ENCODE results near the gene N4BP3.
"Not testable (repeated sequence)": the region's sequence is repeated elsewhere in the genome, so short reads cannot be mapped to it uniquely, and the experiment has no call there.

N4BP3 gene

GRCh38 chr5:178083922-178084321 is 29.4 kb upstream of the N4BP3 start:
- Mint-ChIP-seq H3K27me3 (peaks cover 5% of the 10 kb centered on the region), H3K4me3 (no peak overlapping the region), H3K9me3 (no peaks in the 10 kb centered on the region), H3K27ac (no peak overlapping the region), H3K36me3 (ENCODE audit: low read depth) (no peaks in the 10 kb centered on the region), H3K4me1 (ENCODE audit: low read depth) (no peaks in the 10 kb centered on the region)

DNA sequence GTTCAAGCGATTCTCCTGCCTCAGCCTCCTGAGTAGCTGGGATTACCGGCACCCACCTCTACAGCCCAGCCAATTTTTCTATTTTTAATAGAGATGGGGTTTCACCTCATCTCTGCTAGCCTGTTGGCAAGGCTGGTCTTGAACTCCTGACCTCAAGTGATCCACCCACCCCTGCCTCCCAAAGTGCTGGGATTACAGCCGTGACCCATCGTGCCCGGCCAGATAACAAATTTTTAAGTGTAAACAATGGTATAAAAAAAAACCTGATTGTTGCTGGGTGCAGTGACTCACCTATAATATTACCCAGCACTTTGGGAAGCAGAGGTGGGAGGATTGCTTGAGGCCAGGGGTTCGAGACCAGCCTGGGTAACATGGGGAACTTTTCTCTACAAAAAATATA is 28.0 kb upstream of the N4BP3 start:
- Mint-ChIP-seq H3K9me3 (no peaks in the 10 kb centered on the region), H3K27me3 (peaks cover 5% of the 10 kb centered on the region), H3K27ac (no peak overlapping the region), H3K4me3 (no peak overlapping the region), H3K36me3 (ENCODE audit: low read depth) (no peaks in the 10 kb centered on the region), H3K4me1 (ENCODE audit: low read depth) (no peaks in the 10 kb centered on the region)

GRCh38 chr5:178086266-178086665 is 27.1 kb upstream of the N4BP3 start:
- H3K27me3 Mint-ChIP-seq = peaks cover 5% of the 10 kb centered on the region
- no peak overlapping the region for H3K27ac Mint-ChIP-seq
- no peaks in the 10 kb centered on the region for H3K9me3 Mint-ChIP-seq
- no peaks in the 10 kb centered on the region for H3K36me3 Mint-ChIP-seq (ENCODE audit: low read depth)
- no peak overlapping the region for H3K4me3 Mint-ChIP-seq
- H3K4me1 Mint-ChIP-seq (ENCODE audit: low read depth) = no peaks in the 10 kb centered on the region

DNA sequence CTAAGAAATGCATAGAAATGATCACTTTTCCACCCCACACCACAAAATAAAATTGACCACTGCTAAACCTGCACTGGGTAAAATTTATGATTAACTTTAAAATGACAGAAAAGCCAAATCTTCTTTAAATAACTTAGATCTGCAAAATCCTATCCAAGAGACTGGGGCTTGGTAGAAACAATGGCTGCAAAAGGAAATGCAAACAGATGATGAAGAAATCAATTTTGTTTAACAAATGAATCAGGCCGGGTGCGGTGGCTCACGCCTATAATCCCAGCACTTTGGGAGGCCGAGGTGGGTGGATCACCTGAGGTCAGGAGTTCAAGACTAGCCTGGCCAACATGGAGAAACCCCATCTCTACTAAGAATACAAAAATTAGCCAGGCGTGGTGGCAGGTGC is 26.1 kb upstream of the N4BP3 start:
- not testable (repeated sequence) for H3K4me3 Mint-ChIP-seq; H3K27ac Mint-ChIP-seq; H3K9me3 Mint-ChIP-seq; H3K27me3 Mint-ChIP-seq; H3K36me3 Mint-ChIP-seq (ENCODE audit: low read depth); H3K4me1 Mint-ChIP-seq (ENCODE audit: low read depth)

DNA sequence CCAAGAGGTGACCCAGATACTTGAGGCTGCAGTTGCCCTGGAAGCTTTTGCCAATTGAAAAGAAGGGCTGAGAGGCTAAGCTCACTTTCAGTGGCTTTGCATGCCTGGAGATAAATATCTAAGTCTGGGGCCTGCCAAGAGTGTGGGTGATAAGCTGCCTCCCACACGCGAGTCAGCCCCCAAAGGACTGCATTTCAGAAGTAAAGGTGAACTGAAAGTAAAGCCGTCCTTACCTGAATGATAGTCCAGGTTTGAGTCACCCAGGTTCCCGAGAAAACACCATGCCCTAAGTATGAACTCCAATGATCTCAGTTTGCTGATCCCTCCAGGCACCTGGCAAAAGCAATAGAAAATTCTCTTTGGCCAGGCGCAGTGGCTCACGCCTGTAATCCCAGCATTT is 22.5 kb upstream of the N4BP3 start:
- Mint-ChIP-seq H3K36me3 (ENCODE audit: low read depth) (no peaks in the 10 kb centered on the region), H3K4me3 (no peak overlapping the region), H3K4me1 (ENCODE audit: low read depth) (peaks cover 19% of the 10 kb centered on the region), H3K27me3 (no peaks in the 10 kb centered on the region), H3K27ac (no peak overlapping the region), H3K9me3 (no peaks in the 10 kb centered on the region)

DNA sequence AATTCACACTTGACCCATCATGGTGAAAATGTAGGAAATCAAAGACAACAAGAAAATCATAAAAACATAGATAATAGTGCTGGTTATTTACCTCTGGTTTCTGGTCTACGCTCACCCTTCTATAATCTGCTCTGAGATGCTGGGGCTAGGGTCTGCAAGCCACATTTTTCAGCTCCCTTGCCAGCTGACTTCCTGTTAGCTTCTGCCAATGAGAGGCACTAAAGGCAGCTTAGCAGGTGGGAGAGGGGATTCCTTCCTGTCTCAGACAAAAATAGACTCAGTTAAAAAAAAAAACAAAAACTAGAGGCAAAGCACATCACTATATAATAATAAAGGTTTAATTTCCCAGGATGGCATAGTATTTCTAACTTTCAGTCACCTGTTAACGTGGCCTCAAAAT is 20.2 kb upstream of the N4BP3 start:
- no peaks in the 10 kb centered on the region for H3K36me3 Mint-ChIP-seq (ENCODE audit: low read depth)
- H3K27me3 Mint-ChIP-seq = no peaks in the 10 kb centered on the region
- no peak overlapping the region for H3K27ac Mint-ChIP-seq
- peaks cover 19% of the 10 kb centered on the region for H3K4me1 Mint-ChIP-seq (ENCODE audit: low read depth)
- no peak overlapping the region for H3K4me3 Mint-ChIP-seq
- no peaks in the 10 kb centered on the region for H3K9me3 Mint-ChIP-seq

DNA sequence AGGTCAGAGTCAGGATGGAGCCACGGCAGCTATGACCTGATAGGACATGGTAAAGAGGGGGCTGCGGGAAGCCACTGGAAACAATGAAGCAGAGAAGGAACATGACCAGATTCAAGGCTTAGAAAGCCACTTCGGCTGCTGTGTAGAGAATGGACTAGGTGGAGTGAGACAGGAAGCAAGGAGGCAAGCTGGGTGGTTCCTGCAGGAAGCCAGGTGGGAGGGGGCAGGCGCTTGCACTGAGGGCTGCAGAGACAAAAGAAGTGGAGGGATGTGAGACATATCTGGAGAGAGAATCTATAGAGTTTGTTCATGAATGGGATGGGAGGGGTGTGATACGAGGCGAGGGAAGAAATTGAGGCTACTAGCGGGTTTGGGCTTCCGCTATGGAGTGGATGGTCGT is 19.0 kb upstream of the N4BP3 start:
- peaks cover 19% of the 10 kb centered on the region for H3K4me1 Mint-ChIP-seq (ENCODE audit: low read depth)
- H3K27me3 Mint-ChIP-seq = no peaks in the 10 kb centered on the region
- no peak overlapping the region for H3K4me3 Mint-ChIP-seq
- H3K36me3 Mint-ChIP-seq (ENCODE audit: low read depth) = no peaks in the 10 kb centered on the region
- no peak overlapping the region for H3K27ac Mint-ChIP-seq
- no peaks in the 10 kb centered on the region for H3K9me3 Mint-ChIP-seq

DNA sequence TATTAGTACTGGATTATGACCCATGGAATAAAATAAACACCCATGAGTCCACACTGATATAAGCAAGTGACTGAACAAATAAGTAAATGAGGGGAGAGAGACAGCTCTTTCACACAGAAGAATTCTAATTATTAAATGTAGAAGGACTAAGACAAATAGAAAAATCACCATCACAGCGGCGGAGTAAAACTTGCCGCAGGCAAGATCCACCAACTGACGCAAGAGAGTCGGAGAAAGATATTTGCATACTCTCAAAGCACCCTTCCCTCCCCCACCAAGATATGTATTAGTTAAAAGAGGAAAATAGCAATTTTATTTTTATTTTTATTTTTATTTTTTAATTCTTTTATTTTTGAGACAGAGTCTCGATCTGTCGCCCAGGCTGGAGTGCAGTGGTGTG is 14.6 kb upstream of the N4BP3 start:
- no peak overlapping the region for H3K4me3 Mint-ChIP-seq
- peaks cover 12% of the 10 kb centered on the region for H3K4me1 Mint-ChIP-seq (ENCODE audit: low read depth)
- H3K27ac Mint-ChIP-seq = no peak overlapping the region
- H3K36me3 Mint-ChIP-seq (ENCODE audit: low read depth) = no peaks in the 10 kb centered on the region
- H3K9me3 Mint-ChIP-seq = no peaks in the 10 kb centered on the region
- no peaks in the 10 kb centered on the region for H3K27me3 Mint-ChIP-seq

- no peak overlapping the region for H3K27ac Mint-ChIP-seq
These were observed 9.7 kb upstream of the N4BP3 start for GRCh38 chr5:178103612-178104011.

DNA sequence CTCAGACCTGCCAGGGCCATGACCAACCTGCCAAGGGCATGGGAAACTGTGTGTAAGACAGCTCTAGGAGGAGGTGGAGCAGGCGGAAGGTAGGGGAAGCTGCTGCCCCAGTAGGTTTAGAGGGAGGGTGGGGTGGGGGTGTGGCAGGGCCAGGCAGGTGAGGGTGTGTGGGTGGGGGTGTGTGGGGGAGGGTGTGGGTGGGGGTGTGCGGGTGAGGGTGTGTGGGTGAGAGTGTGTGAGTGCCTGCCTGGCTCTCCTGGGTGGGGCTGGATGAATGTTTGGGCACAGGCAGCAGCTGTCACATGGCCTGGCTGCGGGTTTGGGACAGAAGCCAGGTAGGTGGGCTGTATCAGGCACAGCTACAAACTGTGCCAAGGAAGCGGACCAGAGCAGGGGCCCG is 8.8 kb upstream of the N4BP3 start:
- Mint-ChIP-seq H3K4me3 (no peak overlapping the region), H3K9me3 (no peaks in the 10 kb centered on the region), H3K36me3 (ENCODE audit: low read depth) (no peaks in the 10 kb centered on the region), H3K27me3 (no peaks in the 10 kb centered on the region), H3K27ac (peak overlapping the region; percentile 74), H3K4me1 (ENCODE audit: low read depth) (peaks cover 22% of the 10 kb centered on the region)

More at GRCh38 chr5:178103612-178104011, 9.7 kb upstream of the N4BP3 start:
- H3K36me3 Mint-ChIP-seq (ENCODE audit: low read depth) = no peaks in the 10 kb centered on the region
- H3K4me1 Mint-ChIP-seq (ENCODE audit: low read depth) = peaks cover 17% of the 10 kb centered on the region
- no peaks in the 10 kb centered on the region for H3K27me3 Mint-ChIP-seq
- no peaks in the 10 kb centered on the region for H3K9me3 Mint-ChIP-seq
- H3K4me3 Mint-ChIP-seq = no peak overlapping the region

- no peak overlapping the region for H3K4me3 Mint-ChIP-seq
- H3K27ac Mint-ChIP-seq = no peak overlapping the region
These were observed 7.2 kb upstream of the N4BP3 start for GRCh38 chr5:178106086-178106485.

DNA sequence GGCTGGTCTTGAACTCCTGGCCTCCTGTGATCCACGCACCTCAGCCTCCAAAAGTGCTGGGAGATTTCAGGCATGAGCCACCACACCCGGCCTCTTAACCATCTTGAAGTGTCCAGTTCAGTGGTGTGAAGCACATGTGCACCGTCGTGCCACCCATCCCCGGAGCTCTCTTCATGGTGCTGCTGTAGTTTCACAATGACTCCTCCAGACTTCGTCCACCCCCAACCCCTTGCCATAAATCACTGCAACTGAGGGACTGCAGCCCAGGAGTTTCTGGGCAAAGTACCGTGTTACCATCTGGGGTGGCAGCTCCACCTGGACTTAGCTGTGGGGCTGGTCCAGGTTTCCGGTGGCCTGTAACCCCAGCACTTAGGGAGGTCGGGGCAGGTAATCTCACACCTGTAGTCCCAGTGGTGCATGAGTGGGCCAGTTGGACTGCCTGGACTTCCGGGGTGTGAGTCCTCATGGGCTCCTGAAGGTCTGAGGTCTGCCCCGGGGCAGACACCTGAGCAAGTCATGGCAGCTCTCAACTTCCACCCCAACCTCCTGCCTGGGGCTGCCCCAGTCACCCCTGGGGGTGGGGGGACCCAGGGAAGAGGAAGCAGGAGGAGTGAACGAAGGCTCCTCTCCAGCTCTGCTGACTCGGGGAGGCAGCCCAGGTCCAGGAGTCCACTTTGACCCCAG is 6.6 kb upstream of the N4BP3 start:
- H3K36me3 Mint-ChIP-seq (ENCODE audit: low read depth) = no peaks in the 10 kb centered on the region
- no peaks in the 10 kb centered on the region for H3K9me3 Mint-ChIP-seq
- H3K4me3 Mint-ChIP-seq = no peak overlapping the region
- H3K27me3 Mint-ChIP-seq = no peaks in the 10 kb centered on the region
- no peak overlapping the region for H3K27ac Mint-ChIP-seq
- H3K4me1 Mint-ChIP-seq (ENCODE audit: low read depth) = peaks cover 22% of the 10 kb centered on the region

More at GRCh38 chr5:178106086-178106485, 7.2 kb upstream of the N4BP3 start:
- Mint-ChIP-seq H3K36me3 (ENCODE audit: low read depth) (no peaks in the 10 kb centered on the region), H3K27me3 (no peaks in the 10 kb centered on the region), H3K9me3 (no peaks in the 10 kb centered on the region), H3K4me1 (ENCODE audit: low read depth) (peaks cover 22% of the 10 kb centered on the region)

GRCh38 chr5:178107756-178108310 is 5.5 kb upstream of the N4BP3 start:
- peaks cover 3% of the 10 kb centered on the region for H3K27me3 Mint-ChIP-seq
- no peak overlapping the region for H3K4me3 Mint-ChIP-seq
- no peak overlapping the region for H3K27ac Mint-ChIP-seq
- H3K4me1 Mint-ChIP-seq (ENCODE audit: low read depth) = peaks cover 26% of the 10 kb centered on the region
- no peaks in the 10 kb centered on the region for H3K36me3 Mint-ChIP-seq (ENCODE audit: low read depth)
- no peaks in the 10 kb centered on the region for H3K9me3 Mint-ChIP-seq

GRCh38 chr5:178108446-178108845 is 4.9 kb upstream of the N4BP3 start:
- no peak overlapping the region for H3K4me3 Mint-ChIP-seq
- peaks cover 30% of the 10 kb centered on the region for H3K4me1 Mint-ChIP-seq (ENCODE audit: low read depth)
- no peak overlapping the region for H3K27ac Mint-ChIP-seq
- no peaks in the 10 kb centered on the region for H3K9me3 Mint-ChIP-seq
- no peaks in the 10 kb centered on the region for H3K36me3 Mint-ChIP-seq (ENCODE audit: low read depth)
- peaks cover 4% of the 10 kb centered on the region for H3K27me3 Mint-ChIP-seq

- H3K4me3 Mint-ChIP-seq = no peak overlapping the region
- H3K27ac Mint-ChIP-seq = no peak overlapping the region
- H3K27me3 Mint-ChIP-seq = peaks cover 4% of the 10 kb centered on the region
- H3K36me3 Mint-ChIP-seq (ENCODE audit: low read depth) = no peaks in the 10 kb centered on the region
- no peaks in the 10 kb centered on the region for H3K9me3 Mint-ChIP-seq
- peaks cover 25% of the 10 kb centered on the region for H3K4me1 Mint-ChIP-seq (ENCODE audit: low read depth)
These were observed 4.4 kb upstream of the N4BP3 start for GRCh38 chr5:178108966-178109365.

- peaks cover 4% of the 10 kb centered on the region for H3K27me3 Mint-ChIP-seq
- peaks cover 33% of the 10 kb centered on the region for H3K4me1 Mint-ChIP-seq (ENCODE audit: low read depth)
- H3K27ac Mint-ChIP-seq = no peak overlapping the region
- H3K9me3 Mint-ChIP-seq = no peaks in the 10 kb centered on the region
- no peak overlapping the region for H3K4me3 Mint-ChIP-seq
- no peaks in the 10 kb centered on the region for H3K36me3 Mint-ChIP-seq (ENCODE audit: low read depth)
These were observed 2.8 kb upstream of the N4BP3 start for GRCh38 chr5:178110511-178110910.
